Stimulated activated CD8-positive, alpha-beta memory T cell treated with anti-CD3 and anti-CD28 coated beads, Interleukin-15, amount 100 ng/mL, for 24 hours (primary cell): ENCODE measurements around the gene TMEM132A.
"Not testable (repeated sequence)": the region's sequence is repeated elsewhere in the genome, so short reads cannot be mapped to it uniquely, and the experiment has no call there.

ENCODE experiments used
- DNase-seq: peaks from one replicate; pipeline ENCODE4 v3.0.0-alpha.2; 2020; ENCODE audit warnings: low read depth

TMEM132A gene

DNA sequence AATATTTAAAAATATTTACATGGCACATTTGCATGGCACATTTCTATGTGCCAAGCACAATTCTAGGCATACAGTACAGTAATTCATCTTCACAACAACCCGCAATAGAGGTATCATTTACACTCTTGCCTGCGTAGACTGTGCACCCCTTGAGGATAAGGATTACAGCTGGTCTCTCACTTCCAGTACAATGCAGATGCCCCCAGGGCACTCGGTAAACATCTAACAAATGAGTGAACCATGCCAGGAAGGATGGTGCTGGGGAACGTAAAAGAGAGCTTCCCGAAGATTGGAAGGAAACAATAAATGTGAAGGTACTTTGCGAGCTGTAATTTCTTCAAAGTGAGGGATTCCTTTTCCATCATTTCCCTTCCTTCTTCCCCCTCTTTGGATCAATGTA is 19.2 kb upstream of the TMEM132A start:
- DNase-seq: no peak

DNA sequence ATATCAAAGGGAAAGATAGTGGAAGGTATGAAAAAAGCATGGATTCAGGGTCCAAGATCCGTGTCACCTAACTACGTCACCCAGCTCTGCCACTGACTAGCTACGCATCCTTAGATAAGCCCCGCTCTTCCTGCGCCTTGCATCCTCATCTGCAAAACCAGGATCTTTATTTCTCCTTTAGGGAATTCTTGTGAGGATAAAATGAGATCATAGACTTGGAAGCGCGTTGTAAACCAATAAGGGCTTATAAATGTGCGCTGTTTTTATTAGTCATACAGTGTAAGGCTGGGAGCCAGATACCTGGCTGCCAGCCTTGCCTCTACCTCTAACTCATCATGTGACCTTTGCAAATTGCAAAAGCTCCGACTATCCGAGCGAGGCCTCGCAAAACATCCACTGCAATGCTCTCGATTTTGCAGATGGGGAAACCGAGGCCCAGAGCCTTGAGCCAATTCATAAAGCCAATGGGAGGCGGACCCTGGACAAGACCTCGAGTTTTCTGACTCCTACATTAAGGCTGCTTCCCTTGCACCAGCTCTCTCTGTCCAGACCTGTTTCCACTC is 18.6 kb upstream of the TMEM132A start:
- DNase-seq: no peak

DNA sequence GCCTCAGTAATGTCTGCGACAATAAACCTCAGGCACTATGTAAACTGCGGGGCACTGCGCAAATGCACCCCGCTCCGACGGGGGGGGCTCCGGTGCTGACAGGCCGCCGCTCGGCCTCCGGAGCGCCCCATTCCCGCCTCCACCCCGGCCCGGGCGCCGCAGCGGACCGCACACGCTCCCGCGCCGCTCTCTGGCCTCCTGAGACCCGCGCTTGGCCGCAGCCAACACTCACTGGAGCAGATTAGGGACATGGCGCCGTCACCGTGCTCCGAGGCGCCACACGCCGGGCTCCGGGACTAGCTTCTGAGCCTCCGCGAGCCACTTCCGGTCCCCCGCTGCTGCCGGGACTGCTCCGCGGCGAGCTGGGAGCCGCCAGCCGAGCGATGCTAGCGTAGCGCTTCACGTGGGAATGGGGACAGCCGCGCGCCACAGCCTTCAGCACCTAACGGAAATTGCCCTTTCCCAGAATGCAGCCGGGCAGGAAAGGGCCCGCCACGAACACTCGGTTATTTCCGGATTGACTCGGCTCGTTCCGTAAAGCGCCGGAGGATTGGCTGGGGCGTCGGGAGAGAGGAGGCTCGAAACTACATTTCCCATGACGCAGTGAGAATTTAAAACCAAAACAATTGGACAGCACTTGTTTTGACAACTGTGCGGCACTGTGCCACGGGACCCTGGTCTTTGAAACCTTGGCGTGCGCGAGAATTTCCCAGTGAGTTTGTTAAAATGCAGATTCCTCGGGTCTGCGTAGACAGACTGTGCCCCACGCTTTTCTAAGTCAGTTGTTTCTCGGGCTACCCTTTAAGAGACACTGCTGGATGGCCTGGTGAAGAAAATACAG is 17.9 kb upstream of the TMEM132A start, which contains the start of gene PRPF19:
PRPF19 (minus strand) TSS at position 454 of the 841 bp plus-strand sequence; CDS start at position 251, 203 bp downstream.
- peak; percentile 90 for DNase-seq

DNA sequence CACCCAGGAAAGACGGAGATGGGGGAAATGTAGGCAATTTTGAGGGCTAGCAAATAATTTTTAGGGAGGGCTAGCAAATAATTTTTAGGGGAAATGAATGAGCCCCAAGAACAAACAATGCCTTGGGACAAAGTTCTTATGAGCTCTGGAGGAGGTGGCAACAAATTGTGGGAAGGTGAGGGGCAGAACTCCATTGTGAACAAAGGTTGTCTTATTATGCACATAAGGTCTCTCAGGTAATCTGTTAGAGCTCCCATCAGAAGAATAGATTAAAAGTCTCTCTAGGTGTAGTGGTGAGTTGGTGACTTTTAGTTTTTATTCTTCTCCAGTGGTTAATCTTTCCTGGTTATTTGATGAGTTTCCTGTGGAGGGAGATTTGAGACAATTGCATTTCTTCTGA is 15.5 kb upstream of the TMEM132A start:
- DNase-seq: no peak

DNA sequence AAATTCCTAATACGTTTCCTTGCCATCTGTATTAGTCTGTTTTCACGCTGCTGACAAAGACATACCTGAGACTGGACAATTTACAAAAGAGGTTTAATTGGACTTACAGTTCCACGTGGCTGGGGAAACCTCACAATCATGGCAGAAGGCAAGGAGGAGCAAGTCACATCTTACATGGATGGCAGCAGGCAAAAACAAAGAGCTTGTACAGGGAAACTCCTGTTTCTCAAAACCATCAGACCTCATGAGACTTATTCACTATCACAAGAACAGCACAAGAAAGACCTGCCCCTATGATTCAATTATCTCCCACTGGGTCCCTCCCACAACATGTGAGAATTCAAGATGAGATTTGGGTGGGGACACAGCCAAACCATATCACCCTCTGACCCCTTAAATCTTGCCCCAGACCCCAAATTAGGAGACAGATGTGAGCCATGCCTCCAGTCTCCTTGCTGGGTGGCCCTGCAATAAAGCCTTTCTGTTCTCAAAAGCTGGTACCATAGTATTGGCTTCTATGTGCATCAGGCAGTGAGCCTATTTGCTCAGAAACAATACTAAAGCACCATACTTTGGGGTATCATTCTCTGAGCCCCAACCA is 14.5 kb upstream of the TMEM132A start:
- not testable (repeated sequence) for DNase-seq

DNA sequence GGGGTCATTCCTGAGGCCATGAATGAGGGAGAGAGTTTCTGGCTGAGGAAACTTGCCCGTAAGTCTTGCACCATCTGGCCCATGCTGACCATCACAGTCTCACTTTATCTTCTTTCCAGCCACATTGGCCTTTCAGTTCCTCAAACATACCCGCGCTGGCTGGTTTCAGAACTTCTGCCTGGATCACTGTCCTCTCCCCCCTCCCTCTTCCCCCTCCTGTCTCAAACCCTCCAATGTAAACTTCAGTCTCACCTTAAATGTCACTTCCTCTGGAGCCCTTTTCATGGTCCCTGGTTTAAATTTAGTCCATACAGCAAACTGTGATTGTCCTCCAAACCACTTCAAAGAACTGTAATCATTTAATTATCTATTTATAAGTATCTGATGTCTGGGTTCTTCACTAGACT is 14.0 kb upstream of the TMEM132A start:
- DNase-seq: no peak

DNA sequence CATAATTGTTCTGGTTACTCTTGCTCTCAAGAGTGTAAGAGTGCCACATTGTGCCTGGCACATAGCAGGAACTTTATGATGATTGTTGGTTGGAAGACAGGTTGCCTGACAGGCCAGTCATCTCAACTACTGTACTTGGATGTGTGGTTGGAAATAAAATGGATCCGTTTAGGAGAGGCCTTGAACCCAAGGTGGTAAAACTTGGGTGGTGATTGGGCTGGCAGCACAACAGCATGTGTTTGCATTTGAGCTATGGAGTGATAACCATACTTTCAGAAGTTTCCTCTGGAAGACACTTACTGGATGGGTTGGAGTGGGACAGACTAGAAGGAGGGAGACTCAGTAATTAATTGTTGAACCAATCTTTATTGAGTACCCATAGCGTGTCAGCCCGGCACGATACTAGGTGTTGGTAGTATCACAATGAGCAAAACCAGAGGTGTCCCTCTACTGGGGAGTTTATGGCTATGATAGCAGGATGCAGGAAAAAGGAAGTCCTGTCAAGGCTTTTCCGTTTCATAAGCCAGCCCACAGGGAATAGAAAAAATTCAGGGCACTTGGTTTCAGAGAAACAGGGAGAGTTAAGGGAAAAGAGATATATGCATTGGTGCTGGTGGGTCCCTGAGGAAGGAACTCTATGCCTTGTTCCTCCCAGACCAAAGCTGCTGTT is 13.4 kb upstream of the TMEM132A start:
- no peak for DNase-seq

DNA sequence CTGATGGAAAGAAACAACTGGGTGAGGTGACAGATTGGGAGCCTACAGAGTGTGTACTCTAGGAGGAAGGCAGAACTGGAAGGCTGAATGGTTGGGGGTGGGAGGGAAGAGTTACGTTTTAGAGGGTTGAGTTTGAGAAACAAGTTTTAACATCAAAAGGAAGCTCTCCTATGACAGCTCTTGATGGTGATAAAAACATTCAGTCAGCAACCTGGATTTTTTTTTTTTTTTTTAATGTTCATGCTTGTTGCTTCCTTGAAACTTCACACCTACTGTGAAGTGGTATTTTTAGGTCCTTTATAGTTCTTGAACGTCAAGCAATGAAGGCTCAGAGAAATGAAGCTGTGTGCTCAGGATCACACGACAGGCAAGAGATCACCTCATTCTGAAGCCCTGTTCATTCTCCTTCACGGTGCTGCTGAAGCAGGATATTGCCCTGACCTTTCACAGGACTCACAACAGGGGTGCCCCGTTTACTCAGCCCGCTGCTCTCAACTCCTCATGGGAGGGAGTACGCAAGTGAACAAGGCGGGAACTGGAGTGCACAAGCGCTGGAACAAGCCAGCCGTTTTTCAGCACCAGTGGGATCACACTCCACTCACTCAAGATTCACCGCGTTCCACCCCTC is 11.9 kb upstream of the TMEM132A start:
- DNase-seq: no peak

DNA sequence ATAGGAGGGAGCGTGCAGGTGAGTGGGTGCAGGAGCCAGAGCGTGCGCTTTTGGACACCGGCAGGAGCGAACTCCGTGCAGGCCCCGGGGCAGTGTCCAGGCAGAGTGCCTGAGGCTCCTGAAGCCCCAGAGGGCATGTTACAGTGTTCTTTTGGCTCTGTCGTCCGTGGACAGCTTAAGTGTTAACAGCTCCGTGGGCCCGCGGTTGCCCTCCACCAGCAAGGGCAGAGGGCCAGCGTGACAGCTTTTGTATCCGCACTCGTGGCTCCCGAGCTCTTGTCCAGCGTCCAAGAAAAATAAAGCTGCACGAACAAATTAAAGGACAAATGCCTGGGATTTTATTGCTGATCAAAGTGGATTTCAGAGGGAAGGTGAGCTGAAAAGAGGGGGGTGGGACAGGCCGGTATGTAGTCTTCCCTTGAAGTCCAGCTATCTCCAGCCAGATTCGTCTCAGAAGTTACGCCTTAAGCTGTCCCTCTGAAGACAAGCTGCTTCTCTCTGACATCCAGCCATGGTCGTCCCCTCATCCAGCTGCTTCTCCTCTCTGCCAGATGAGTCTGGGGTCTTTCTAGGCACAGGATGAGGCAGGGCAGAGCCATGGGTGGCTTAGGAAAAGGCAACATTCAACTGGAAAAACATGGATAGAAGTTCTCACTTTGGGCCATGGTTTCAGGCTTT is 11.3 kb upstream of the TMEM132A start:
- DNase-seq: no peak

DNA sequence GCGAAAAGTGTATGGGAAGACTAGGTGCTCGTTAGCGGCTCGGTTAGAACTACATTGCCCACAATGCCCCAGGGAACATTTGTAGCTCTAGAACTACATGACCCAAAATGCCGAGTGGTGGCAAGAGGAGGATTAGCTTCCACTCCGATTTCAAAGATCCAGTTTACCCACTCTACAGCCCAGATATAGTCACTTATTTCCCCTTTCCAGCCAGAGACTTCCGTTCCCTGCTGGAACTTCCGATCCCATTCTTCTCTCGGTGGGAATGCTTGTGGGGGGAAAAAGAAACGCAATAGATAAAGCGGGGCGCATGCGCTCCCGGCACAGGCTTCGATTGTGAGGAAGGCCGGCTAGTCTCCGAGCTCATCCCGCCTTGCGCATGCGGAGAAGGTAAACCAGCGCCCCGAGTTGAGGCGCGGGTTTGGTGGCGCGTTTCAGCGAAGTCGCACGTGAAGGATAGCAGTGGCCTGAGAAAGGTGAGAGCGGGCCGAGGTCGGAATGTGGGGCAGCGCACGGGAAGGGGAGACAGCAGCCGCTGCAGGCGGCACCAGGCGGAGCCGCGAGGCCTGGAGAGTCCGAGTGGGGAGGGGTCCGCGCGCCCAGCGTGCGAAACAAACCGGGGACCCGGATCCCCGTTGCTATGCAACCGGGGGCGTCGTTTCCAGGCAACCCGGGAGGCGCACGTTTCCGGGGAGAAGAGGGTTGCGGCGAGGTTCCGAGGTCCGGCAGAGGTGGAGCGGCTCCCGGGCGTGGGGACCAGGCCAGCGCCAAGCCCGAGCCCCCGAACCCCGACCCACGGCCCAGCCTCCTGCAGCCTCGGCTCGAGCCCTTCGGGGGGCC is 10.2 kb upstream of the TMEM132A start, which contains the start of gene TMEM109:
TMEM109 (plus strand) TSS at position 366 of the 840 bp plus-strand sequence. CDS start 5,536 bp downstream, outside the sequence.
- peak; percentile 72 for DNase-seq

DNA sequence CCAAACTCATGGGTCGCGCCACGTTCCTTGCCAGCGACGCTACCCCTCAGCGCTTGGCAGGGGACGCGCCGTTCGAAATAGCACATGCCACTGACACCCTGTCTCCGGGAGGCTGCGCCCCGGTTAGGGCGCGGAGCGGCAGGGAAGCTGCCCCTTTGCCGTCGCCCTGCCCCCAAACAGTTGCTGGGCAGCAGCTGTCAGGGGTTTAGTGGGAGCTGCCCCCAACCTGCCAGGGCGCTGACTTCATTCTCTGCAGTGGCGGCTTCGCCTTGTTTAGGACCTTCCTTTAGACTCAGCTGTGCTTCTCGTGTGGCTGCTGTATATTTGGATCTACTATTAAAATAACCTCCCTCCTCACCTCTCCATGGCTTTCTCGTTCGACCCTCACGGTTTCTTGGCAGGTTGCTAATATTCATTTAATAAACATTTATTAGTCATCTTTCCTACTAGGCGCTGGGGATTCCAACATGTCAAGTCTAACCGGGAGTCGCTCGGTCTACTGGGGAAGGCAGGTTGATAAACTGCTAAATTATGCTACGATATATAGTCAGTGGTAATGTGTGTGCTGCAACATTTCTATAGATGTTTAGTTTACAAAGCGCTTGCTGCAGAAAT is 9.5 kb upstream of the TMEM132A start:
- no peak for DNase-seq

DNA sequence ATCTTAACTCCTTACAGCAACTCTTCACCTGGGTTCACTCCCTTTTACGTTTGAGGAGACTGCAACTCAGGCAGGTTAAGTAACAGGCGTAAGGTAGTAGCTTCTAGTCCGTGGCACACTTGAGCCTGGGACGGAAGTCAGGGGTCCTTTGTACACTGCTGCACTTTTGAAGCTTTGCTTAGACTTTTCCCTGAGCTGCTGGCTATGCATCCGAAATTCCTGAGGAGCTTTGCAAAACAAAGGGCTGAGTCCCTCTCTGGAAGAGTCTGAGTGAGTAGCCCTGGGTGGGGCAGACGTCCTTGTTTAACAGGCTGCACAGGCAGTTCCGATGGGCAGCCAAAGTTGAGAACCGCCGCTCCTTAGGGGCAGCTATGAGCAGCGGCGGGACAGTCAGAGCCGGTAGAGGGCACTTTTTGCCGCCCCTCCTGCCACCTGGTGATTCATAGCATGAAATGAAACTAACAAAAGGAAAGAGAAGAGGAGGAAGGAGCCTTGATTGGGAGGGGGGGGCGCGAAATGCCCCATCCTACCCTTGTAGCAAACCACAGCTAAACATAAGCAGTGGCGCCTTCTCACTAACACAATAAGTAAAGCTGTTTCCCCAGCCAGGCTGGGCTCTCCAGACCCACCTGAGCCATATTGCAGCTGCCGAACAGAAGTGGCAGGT is 8.9 kb upstream of the TMEM132A start:
- peak; percentile 26 for DNase-seq

DNA sequence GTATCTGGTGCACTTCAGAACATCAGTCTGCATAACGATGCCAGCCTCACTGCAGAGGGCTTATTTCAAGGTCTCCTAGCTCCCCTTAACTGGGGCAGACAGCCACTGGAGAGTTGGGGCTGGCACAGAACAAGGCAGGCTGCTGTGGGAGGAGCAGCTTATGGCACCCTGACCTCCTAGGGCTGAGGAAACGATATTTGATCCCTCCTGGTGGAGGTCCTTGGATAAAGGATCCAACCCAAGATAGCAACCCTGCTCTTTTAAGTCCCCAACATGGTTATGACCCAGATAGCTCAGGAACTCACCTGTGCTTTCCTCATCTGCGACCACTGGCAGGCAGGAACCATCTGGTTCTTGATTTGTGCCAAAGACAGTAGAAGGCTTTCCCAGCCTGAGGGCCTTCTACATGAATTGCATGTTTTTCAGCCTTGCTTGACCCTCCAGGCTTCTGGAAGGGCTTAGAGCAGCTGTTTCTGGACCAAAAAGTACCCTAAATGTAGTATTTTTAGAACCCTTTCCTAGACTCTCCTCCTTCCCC is 7.5 kb upstream of the TMEM132A start:
- no peak for DNase-seq

DNA sequence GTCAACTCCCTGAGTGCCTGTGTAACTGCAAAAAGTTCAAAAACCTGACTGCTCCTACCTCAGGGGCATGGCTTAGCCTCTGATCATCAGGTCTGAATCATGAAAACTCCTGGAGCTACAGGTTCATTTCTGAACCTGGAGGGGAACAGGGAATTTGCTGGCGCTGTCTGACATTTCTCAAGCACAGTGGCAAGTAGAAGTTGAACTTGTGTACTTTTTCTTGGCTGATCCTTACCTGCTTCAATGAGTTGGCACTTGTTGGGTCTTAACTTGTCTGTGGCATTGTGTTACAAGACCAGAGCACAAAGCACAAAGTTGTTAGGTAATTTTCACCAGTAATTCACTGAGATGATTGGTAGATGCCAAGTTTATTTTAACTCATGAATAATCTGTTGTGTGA is 7.0 kb upstream of the TMEM132A start:
- DNase-seq: no peak

DNA sequence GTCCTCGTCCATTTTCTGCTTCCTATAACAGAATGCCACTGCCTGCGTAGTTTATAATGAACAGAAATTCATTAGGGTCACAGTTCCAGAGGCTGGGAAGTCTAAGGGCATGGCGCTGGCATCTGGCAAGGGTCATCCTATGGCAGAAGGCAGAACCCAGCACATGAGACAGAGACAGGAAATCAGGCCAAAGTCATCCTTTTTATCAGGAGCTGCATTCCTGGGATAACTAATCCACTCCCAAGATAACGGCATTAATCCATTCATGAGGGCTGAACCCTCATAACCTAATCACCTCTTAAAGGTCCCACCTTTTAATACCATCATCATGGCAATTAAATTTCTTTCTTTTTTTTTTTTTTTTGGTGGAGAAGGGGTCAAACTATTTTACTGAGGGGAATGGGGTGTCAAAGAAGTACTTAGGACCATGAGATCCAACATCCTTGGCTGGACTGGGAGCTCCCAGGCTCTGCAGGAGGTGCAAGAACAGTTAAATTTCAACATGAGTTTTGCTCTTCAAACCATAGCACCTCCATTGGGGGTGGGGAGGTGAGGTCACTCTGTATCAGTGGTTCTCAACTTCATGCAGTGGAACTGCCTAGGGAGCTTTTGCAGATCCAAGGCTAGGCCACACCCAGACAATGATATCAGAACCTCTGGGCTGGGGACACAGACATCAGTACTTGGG is 5.9 kb upstream of the TMEM132A start:
- no peak for DNase-seq

DNA sequence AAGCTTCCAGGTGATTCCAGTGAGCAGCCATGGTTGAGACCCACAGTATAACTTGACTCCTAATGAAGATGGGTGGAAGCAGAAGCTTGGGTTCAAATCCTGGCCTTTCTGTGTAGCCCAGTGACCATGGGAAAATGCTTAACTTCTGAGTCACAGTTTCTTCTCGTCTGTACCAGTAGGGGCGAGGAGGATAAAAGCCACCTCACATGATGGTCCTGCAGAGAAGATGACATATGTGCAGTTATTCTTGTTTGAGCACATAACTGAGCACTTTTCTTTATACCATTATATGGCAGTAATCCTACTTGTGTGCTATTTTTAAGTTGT is 5.4 kb upstream of the TMEM132A start:
- DNase-seq: no peak

DNA sequence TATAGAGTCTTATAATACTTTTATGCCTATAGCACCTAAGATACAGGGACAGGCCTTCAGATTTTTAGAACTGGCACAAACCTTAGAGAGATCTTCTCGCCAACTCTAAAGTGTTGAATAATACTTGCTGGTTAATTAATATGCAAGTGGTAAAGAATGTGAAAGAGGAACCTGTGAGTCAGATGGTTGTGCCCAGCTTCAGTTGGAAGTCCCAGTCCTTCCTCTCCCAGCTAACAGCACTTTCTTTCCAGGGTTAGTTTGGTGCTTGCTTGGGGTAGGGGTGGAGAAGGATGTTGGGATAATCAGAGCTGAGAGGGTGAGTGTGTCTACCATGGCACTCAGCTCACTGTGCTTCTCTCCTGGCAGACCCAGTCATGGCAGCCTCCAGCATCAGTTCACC is 4.9 kb upstream of the TMEM132A start:
- no peak for DNase-seq

DNA sequence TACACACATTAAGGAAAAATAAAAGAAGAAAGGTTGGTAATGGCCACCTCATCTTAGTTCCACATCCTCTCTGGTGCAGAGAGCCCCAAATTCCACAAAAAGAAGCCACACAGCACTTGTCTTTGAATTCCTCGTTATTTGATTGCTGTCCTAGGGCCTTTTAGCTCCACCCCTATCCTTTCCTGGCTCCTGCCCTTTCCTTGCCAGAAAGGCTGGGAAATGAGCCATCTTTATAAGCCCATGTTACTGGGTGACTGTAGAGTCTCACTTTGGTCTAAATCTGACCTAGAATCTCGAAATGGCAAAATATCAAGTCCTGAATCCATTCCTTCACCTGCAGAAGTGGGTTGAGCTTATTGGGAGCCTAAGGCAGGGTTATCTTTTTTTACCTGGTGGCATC is 4.3 kb upstream of the TMEM132A start:
- DNase-seq: no peak

DNA sequence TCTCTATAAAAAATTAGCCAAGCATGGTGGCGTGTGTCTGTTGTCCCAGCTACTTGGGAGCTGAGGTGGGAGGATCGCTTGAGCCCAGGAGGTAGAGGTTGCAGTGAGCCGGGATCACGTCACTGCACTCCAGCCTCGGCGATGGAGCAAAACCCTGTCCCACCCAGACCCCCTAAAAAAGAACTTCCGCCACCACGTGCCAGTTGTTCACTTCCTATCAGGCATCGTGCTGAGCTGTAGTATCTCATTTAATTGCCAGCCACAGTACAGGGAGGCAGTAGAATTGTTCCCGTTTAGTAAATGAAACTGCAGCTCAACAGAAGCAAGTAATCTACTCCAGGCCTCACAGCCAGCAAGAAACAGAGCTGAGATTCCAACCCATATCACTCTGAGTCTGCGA is 3.0 kb upstream of the TMEM132A start:
- DNase-seq: no peak
